Activated T-cell treated with anti-CD3 and anti-CD28 coated beads for 48 hours (primary cell): ENCODE data around the gene DBN1.
"Not testable (repeated sequence)": the region's sequence is repeated elsewhere in the genome, so short reads cannot be mapped to it uniquely, and the experiment has no call there.

Source experiments
- DNase-seq: peaks from one replicate; pipeline ENCODE4 v3.0.0-alpha.2; 2020; ENCODE audit warnings: low read depth

The DBN1 gene

DNA sequence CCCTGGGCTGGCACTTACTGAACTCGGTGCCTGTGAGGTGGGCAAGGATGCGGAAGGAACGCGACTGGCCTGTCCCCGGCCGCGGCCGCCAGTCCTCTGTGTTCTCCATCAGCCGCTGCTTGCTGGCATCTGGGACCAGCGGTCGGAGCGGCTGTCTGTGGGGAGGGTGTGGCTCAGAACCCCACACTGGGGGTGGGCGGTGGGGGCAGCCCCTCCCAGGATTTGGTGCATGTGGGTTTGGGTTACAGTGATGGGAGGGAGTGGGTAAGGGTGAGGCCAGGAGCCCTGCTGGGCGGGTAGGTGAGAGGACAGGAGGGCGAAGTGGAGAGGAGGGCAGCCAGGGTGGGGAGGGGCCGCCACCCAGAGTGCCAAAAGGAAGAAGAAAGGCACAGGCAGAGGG, 17.6 kb upstream of the DBN1 start:
- no peak for DNase-seq

DNA sequence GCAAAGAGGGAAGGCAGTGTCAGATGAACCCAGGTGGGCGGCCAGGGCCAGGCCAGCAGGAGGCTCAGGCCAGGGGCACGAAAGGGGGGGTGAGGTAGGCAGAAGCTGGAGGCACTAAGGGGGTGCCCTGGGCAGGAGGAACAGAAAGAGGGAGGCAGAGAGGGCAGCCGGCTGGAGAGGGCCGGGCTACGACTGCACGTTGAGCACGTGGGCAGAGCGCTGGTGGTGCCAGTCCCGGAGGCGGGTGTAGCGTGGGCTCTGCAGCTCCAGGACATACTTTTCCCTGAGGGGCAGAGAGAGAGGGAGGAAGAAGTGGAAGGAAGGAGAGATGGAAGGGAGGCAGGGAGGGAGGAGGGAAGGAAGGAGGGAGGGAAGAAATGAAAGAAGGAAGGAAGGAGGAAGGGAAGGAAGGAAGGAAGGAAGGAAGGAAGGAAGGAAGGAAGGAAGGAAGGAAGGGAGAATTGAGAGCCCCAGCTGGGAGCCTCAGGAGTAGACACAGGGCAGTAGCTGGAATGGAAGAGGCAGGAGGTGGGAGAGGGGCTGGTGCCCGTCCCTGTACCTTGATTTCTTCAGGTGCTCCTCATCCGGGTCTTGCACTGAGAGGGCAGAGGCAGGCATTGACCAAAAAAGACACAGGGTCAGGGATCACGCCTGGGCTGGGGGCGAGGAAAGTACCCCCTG, 17.0 kb upstream of the DBN1 start:
- no peak for DNase-seq

DNA sequence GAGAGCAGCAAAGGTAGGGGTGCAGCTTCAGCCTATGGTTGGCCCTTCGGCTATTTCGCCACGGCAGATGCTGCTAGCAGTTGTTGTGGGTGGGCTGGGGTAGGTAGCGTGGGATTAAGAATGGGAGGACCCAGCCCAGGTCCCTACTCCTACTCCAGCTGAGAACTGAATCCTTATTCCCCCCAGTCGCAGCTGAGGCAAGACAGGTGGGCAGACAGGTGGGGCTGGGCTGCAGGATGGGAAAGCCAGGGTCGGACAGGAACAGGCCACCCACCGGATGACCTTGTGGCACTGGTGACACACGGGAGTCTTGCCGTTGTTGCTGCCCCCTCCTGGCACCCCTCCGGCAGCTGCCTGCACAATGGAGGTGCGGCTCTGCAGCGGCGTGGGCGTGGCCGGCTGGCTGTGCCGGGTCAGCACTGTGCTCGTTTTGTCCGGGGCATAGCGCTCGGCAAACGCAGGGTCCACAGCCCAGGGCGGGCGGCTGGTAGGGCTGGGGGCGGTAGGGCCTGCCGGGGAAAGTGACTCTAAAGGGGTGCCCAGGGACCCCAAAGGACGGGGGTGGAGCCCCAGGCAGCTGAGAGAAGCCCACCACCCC, 15.8 kb upstream of the DBN1 start:
- DNase-seq = no peak

DNA sequence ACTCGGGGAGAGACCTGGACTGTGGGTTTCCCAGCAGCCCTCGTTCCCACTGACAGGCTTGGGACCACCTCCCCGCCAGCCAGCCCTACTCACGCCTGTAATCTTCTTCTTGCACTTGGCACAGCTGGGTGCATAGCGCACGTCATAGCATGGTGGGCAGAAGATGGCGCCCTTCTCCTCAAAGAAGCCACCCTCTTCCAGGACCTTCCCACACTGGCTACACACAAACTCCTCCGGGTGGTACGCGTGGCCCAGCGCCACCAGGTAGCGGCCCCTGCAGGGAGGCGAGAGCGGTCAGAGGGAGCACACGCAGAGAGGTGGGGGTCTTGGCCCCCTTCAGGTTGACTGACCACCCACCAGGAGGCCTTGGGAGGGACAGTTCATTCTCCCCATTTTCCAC, 14.5 kb upstream of the DBN1 start:
- DNase-seq = no peak

DNA sequence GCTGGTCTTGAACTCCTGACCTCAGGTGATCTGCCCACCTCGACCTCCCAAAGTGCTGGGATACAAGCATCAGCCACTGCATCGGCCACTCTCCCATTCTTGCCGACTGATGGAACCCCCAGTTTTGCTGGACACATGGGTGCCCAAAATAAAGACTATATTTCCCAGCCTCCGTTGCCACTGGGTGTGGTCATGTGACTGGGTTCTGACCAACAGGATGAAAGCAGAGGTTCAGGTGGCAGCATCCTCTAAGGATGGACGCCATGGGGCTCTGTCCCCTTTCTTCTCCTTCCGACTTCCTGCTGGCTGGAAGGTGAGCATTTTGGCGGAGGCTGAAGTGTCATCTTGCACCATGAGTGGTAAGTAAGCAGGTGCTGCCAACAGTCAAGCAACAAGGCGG, 13.7 kb upstream of the DBN1 start:
- no peak for DNase-seq

DNA sequence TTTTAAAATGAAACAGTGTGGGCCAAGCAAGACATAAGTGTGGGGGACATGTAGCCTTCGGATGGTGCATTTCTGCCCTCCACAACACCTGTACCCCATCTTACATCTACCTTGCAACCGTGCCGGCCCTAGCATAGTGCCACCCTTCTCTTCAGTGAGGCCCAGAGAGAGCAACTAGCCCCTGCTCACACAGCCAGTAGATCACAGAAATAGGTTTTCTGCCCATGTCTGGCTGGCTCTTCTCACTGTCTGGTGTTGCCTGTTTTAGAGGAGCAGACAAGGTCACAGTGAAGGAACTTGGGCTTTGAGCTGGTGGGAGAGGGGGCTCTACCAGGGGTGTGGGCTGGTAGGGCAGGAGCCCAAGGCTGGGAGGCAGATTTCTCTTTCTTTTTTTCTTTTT, 12.8 kb upstream of the DBN1 start:
- DNase-seq = no peak

DNA sequence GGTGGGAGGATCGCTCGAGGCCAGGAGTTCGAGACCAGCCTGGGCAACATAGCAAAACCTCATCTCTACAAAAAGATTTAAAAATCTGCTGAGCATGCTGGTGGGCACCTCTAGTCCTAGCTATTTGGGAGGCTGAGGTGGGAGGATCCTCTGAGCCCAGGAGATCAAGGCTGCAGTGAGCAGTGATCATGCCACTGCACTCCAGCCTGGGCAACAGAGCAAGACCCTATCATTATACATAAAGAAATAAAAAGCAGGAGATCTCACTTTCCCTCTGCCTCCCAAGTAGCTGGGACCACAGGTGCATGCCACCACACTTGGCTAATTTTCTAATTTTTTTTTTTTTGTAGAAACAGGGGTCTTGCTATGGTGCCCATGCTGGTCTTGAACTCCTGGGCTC, 12.3 kb upstream of the DBN1 start:
- DNase-seq = not testable (repeated sequence)

DNA sequence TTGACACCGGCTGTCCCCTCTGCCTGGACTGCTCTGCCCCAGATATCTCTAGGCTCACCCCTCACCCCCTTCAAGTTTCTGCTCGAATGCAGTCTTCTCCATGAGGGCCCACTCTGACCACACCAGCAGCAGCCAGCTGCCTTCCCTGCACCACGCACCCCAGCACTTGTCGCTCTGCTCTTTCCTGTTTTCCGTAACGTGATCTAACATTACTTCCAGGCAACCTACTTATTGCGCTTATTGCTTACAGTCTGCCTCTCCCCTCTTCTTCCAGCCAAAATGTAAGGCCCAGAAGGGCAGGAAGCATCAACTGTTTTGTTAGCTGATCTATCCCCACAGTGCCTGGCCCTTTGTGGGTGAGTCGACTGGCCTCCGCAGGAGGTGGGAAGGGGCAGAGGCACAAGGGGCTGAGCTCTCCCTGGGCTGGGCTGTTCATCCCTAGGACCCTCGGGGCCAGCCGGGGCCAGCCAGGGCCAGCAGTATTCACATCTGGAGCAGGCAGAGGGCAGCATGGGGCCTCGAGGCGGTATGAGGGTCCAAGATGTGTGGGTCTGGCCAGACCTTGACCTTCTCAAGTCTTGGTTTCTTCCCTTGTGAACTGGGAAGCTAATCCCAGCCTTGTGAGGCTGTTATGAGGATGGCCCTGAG, 11.6 kb upstream of the DBN1 start:
- DNase-seq = no peak

DNA sequence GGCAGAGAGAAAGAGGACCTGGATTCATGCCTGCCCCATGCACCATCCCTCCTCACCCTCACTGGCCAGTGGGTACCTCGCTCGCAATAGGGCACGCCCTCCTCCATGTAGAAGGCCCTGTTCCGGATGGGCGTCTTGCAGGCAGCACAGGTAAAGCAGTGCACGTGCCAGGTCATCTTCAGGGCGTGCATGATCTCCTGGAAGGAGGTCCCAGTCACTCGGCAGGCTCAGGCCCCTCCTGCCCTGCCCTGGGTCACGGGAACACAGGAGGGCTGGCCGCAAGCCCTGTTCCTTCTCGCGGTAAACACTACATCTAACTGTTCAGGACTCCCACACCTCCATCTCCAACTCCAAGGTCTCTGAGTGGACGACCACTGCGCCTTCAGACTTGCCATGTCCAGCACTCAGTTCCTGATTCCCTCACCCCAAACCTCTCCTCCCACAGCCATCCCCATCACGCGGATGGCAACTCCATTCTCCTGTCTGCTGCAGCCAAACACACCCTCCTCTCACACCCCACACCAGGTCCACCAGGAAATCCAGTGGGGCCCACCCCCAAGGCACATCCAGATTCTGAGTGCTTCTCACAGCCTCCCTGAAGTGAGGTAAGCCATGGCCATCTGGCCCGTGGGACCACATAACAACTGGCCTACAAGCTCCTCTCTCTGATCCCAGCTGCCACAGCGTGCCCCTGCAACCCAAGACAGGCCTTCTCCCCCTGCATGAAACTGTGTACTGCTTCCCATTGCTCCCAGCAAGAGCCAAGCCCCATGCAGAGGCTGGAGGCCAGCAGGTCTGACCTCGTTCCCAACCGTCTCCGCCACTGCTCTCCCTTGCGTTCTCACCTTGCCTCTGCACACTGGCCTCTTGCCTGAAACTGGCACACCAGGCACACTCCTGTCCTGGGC, 10.8 kb upstream of the DBN1 start:
- DNase-seq = no peak

DNA sequence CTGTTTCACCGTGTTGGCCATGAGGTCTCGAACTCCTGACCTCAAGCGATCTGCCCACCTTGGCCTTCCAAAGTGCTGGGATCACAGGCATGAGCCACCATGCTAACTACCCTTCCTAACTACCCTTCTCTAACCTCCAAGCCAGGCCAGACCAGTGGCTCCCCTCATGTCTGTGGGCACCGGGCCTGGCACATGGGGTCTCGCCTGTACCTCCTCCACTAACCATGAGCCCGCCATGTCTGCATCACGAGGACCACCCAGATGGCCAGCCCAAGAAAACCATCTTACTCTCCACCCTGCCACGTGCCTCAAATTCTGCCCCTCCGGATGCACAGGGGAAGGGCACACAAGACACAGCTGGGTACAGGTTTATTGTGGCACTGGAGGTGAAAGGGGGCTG, 9.6 kb upstream of the DBN1 start:
- no peak for DNase-seq

DNA sequence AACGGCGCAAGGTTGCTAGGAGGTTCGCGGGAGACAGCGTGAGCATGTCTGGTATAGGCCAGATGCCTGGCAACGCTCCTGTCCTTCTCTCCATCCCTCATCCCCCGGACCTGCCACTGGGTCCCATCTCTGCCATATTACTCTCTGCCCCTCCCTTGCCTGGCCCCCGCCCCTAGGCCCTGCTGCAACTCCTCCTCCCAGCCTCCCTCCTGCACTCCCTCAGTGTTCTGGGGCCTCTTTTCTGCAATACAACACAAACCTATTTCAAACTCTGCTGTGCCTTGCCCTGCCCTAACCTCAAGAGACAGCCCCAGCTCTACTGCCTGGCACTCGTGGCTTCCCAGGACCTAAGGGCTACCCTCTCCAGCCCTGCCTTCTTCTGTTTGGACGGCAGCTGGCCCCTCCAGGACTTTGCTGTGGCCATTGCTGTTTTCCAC, 8.9 kb upstream of the DBN1 start:
- DNase-seq = no peak

DNA sequence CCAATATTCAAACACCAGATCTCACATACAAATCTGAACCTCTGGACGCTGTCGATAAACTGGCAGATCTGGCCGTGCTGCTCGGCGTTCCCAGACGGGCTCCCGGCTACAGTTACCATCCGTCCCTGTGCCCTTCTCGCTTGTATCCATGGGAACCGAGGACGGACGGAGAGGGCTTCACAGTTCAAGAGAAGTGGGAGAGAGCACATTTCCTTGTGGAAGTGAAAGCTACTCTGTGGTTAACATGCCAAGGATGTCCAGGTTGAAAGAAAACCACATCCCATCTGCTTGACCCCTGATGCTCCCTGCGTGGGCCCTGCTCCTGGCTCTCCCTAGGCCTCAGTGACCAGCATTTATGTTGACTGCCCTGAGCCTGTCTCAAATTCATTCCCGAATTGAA, 6.3 kb upstream of the DBN1 start:
- no peak for DNase-seq

DNA sequence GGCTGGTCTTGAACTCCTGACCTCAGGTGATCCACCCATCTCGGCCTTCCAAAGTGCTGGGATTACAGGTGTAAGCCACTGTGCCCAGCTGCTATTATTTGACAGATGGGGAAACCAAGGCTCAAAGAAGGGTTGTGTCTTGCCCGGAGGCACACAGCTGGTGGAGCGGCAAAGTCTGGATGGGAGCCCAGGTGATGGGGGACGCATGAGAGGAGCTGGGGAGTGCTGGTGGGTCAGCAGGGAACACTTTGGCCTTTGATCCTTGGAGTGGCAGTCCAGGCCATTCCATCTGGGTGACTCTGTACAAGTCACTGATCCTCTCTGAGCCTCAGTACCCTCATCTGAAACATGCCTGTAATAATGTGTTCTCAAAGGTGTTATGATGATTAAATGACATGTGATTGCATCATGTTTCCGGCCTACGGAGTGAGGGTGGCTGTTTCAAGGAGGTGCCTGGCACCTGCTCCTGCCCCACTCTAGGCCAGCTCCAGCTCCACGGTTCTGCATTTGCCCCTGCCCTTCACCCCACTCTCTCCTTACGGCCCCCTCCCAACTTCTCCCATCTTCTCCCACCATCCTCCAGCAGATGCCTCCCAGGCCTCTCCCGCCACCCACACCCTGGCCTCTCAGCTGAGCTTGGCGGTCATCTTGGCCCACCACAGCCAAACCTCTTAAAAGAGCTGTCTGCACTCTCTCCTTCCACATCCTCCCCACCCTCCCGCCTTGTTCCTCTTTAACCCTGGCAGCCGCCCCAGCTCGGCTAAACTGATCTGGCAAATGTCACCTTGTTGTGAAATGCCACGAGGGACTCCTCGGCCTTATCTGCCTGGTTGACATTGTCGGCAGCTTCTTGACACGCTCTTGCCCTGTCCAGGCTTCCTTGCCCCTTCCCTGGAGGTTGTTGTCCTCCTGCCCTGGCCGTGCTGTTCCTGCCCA, 5.5 kb upstream of the DBN1 start:
- no peak for DNase-seq

DNA sequence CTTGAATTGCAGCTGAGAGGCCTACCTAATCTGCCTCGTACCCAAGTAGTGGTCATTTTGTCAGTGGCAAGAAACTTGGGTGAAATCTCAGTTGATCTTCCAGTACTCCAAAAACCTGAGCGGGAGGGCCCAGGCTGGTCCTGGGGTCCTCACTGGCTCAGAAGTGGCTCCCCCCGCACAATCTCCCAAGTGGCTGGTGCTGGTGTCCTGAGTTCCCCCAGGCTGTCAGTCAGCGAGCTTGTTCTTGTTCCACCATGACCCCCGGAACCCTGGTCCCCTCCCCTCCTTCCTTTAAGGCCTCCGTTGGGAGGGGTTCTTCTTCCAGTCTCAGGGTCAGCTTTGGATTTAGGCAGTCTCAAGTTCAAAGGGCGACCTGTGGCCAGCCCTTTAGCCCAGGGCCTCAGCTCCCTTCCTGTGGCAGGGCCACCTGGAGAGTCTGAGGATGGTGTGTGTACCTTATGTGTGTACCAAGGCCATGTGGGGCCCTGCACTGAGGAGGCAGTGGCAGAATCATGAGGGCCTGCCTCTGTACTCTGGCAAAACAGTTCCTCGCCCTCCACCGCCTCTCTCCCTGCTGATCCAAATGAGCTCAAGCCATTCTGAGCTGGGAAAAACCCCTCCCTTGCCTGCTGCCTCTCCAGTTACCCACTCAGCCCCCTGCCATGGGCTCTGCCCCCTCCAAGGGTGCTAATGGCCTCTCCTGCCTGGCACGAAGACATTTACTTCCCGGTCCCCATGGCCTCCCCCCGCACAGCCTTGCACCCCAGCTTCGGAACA, 4.5 kb upstream of the DBN1 start:
- no peak for DNase-seq

DNA sequence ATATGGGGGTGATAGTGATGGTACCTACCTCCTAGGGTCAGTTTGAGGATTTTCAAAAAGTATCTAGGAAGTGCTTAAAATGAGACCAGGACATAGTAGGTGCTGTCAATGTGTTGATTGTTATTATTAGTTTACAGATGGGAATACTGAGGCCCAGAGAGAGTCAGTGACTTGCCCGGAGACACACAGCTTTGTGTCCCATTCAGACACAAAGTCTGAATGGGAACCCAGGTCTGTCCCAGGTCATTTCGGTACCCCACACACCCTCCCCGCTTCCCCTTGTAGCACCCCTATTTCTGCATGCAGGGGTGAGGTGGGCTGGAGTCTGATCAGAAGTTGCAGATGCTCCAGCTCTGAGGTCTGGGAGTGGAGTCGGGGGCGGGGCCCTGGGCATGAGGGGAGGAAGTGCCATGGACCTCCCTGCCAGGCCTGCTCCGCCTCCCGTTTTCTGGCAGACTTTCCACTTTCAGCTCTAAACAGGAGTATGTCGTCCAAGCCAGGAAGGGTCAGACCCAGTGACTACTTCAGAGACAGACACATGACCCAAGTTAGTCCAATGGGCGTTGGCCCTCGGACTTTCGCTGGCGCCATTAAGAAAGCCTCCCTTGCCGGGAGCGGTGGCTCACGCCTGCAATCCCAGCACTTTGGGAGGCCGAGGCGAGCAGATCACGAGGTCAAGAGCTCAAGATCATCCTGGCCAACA, 3.2 kb upstream of the DBN1 start:
- no peak for DNase-seq

DNA sequence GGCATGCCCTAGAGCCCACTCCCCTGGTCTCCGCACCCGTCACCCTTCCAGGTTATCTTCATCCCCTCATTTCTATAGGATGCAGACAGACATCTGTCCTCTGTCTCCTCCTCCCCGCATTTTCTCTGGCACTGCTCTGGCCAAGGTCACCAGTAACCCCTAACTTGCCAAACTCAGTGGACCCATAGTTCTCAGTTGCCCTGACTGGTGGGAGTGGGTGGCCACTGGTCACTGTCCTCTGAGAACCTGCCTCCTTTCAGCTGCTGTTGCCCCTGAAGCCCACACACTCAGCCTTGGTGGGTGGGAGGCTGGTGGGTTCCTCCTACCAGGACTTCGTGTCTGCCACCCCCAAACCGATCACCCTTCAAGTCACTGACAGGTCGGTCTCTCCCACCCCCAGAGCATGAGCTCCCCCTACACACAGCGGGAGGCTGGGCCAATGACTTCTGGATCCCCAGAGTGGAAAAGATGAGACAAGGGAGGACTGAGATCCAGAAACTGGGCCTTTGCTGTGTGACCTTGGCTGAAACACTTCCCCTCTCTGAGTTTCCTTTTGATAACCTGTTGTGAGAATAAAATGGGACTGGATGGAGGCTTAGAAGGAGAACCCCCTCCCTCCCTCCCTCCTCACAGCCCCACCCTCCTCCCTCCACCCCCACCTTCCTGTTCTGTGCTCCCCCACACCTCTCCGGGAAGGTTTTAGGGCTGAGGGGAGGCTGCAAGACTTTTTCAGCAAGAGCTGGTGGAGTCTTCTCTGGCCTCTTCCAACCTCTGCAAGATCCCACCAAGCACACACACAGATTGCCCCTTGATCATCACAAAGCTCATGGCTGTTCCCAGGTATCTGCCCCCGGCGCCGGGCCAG, 2.4 kb upstream of the DBN1 start:
- no peak for DNase-seq

DNA sequence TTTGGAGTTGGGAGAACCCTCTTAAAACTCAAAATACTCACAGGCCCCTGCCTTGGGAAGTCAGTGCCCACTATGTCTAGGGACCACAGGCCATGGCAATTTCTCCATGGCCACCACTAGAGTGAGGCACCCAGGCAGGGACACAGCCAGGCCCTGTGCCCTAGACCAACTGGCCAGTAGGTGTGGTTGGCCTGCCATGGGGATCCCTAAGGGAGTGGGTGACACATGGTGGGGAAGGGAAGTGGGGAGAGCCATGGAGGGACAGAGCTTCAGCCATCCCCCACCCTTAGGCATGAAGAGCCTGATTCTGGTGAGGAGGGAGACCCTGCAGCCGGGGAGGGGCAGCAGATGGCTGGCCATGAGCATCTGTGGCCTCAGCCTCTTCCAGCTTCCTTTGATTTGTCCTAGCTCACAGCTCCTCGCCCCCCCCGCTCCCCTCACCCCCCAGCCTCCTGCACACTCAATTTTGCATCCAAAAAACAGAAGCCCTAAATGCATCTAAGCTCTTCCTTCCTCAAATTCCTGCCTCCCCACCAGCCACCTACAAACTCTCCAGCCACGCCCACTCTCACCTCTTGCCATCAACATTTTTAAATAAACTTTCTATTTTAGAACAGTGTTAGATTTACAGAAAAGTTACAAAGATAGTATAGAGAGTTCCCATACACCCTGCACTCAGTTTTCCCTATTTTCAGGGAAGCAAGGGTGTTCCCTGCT, 1.6 kb upstream of the DBN1 start:
- no peak for DNase-seq

DNA sequence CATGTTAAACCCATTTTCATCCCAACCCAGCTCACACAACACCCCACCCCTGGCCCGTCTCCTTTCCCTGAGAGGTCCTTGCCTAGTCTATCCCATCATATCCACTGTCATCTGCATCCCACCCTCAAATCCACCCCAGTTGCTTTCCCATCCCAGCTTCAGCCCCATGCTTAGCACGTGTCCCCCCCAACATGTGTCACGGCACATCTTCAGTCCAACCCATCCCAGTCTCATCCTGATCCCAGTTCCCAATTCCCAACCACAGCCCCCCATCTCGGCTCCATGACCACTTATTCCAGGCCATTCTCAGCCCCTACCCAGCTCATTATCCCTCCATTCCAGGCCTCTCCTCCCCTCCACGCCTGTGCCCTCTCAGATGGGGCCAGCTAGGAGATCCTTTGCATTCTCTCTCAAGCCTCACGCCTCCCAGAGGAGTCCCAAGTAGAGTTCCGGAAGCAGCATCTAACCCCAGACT, 605 bp upstream of the DBN1 start:
- DNase-seq = no peak
